Measurements from ENCODE around the gene SEPTIN1.
"Not testable (repeated sequence)": the region's sequence is repeated elsewhere in the genome, so short reads cannot be mapped to it uniquely, and the experiment has no call there.

The SEPTIN1 gene

GRCh38 chr16:30357715-30358576 lies 24.4 kb downstream of the SEPTIN1 start:
- no peak for DNase-seq

- DNase-seq: no peak
Measured at GRCh38 chr16:30357085-30357714, 25.2 kb downstream of the SEPTIN1 start.

GRCh38 chr16:30356401-30357084 lies 25.8 kb downstream of the SEPTIN1 start:
- DNase-seq: no peak

- DNase-seq: no peak
Measured at GRCh38 chr16:30355954-30356308, 26.4 kb downstream of the SEPTIN1 start.

- peak; percentile 92 for DNase-seq
Measured at GRCh38 chr16:30355144-30355953, 27.0 kb downstream of the SEPTIN1 start, which contains the start of gene CD2BP2. Gene CD2BP2 (minus strand): TSS chr16:30355308. CDS start chr16:30354681, 627 bp downstream.

GRCh38 chr16:30354423-30355143 lies 27.8 kb downstream of the SEPTIN1 start:
- DNase-seq: no peak

- DNase-seq: no peak
Measured at GRCh38 chr16:30353438-30354129, 28.8 kb downstream of the SEPTIN1 start.

GRCh38 chr16:30352488-30353401 lies 29.6 kb downstream of the SEPTIN1 start:
- no peak for DNase-seq

GRCh38 chr16:30351586-30352419 lies 30.6 kb downstream of the SEPTIN1 start:
- DNase-seq: no peak

GRCh38 chr16:30351001-30351441 lies 31.3 kb downstream of the SEPTIN1 start:
- no peak for DNase-seq

GRCh38 chr16:30350134-30350871 lies 32.1 kb downstream of the SEPTIN1 start:
- DNase-seq: no peak

GRCh38 chr16:30349675-30350074 lies 32.7 kb downstream of the SEPTIN1 start:
- no peak for DNase-seq

- no peak for DNase-seq
Measured at GRCh38 chr16:30348929-30349328, 33.4 kb downstream of the SEPTIN1 start.

- no peak for DNase-seq
Measured at GRCh38 chr16:30348113-30348512, 34.2 kb downstream of the SEPTIN1 start.

GRCh38 chr16:30346286-30346685 lies 36.1 kb downstream of the SEPTIN1 start:
- no peak for DNase-seq

GRCh38 chr16:30343491-30343820 lies 38.9 kb downstream of the SEPTIN1 start:
- DNase-seq: not testable (repeated sequence)

- no peak for DNase-seq
Measured at GRCh38 chr16:30342751-30343490, 39.4 kb downstream of the SEPTIN1 start.

Data from right kidney (tissue), 1 donor.